Measurements from ENCODE around the gene CACNB2. TPM values are rescaled to one million over a fixed set of nuclear protein-coding genes. Genes with fewer than 3 reads are reported as not detected.

Gene CACNB2
- total RNA-seq, 1 donor from 2014 or later = 13.1 TPM

DNA sequence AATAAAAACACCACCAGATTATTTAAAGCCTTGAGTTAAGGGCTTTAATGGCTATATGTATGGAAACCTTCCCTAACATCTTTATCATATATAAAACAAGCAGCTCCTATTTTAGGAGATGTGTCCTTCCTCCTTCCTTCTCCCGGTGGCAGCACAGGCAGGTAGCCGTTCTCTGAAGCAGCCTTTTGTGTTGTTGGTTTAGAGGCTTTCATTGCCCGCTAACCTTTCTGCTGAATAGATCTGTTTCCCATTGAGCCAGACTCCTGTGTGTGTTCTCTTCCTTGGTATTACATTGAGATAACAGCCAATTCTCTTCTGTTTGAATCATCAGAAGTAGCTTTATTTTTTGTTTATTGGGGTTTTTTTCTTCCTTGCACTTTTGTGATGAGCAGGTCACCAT lies 131.3 kb downstream of the CACNB2 start:
- no peak overlapping the region for H3K4me3 Mint-ChIP-seq
- no peak for DNase-seq (ENCODE audit: low spot score in 2 of 2, unreplicated experiment in 2 of 2)
- H3K27me3 Mint-ChIP-seq (ENCODE audit: low read depth) = no peaks in the 10 kb centered on the region
- no peaks in the 10 kb centered on the region for H3K4me1 Mint-ChIP-seq
- H3K27ac Mint-ChIP-seq = no peak overlapping the region
- no peaks in the 10 kb centered on the region for H3K9me3 Mint-ChIP-seq
- no peak for TF ChIP-seq CTCF (IDR thresholded peaks at IDR 0.05; ENCODE audit: unreplicated experiment)
- no peaks in the 10 kb centered on the region for H3K36me3 Mint-ChIP-seq

- H3K27me3 Mint-ChIP-seq (ENCODE audit: low read depth) = no peaks in the 10 kb centered on the region
- H3K4me3 Mint-ChIP-seq = no peak overlapping the region
- DNase-seq (ENCODE audit: low spot score in 2 of 2, unreplicated experiment in 2 of 2) = no peak
- no peaks in the 10 kb centered on the region for H3K36me3 Mint-ChIP-seq
- TF ChIP-seq CTCF (IDR thresholded peaks at IDR 0.05; ENCODE audit: unreplicated experiment) = no peak
- no peak overlapping the region for H3K27ac Mint-ChIP-seq
- H3K4me1 Mint-ChIP-seq = no peaks in the 10 kb centered on the region
- no peaks in the 10 kb centered on the region for H3K9me3 Mint-ChIP-seq
Measured at GRCh38 chr10:18273039-18273438, 132.8 kb downstream of the CACNB2 start.

DNA sequence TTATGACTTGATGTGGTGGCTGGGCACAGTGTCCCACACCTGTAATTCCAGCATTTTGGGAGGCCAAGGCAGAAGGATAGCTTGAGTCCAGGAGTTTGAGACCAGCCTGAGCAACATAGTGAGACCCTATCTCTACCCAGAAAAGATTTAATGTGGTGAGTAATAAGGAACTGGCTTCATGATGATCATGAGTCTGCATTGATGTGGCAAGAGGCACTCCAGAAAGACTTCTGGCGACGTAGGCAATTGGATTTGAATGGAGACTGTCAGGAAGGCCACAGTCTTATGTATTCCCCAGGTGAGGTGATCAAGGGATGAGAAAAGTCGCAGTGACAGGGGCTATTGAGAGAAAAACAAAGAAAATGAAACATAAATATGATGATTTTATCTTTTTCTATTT lies 138.0 kb downstream of the CACNB2 start:
- no peak for TF ChIP-seq CTCF (IDR thresholded peaks at IDR 0.05; ENCODE audit: unreplicated experiment)
- Mint-ChIP-seq H3K27me3 (ENCODE audit: low read depth) (no peaks in the 10 kb centered on the region), H3K9me3 (no peaks in the 10 kb centered on the region), H3K36me3 (no peaks in the 10 kb centered on the region), H3K4me3 (no peak overlapping the region), H3K27ac (no peak overlapping the region), H3K4me1 (no peaks in the 10 kb centered on the region)
- DNase-seq (ENCODE audit: low spot score in 2 of 2, unreplicated experiment in 2 of 2) = no peak

- no peaks in the 10 kb centered on the region for H3K9me3 Mint-ChIP-seq
- H3K27me3 Mint-ChIP-seq (ENCODE audit: low read depth) = no peaks in the 10 kb centered on the region
- no peak overlapping the region for H3K4me3 Mint-ChIP-seq
- H3K36me3 Mint-ChIP-seq = no peaks in the 10 kb centered on the region
- no peak overlapping the region for H3K27ac Mint-ChIP-seq
- no peaks in the 10 kb centered on the region for H3K4me1 Mint-ChIP-seq
- TF ChIP-seq CTCF (IDR thresholded peaks at IDR 0.05; ENCODE audit: unreplicated experiment) = no peak
- DNase-seq (ENCODE audit: low spot score in 2 of 2, unreplicated experiment in 2 of 2) = no peak
Measured at GRCh38 chr10:18279173-18279572, 138.9 kb downstream of the CACNB2 start.

- H3K36me3 Mint-ChIP-seq = no peaks in the 10 kb centered on the region
- H3K4me1 Mint-ChIP-seq = no peaks in the 10 kb centered on the region
- H3K9me3 Mint-ChIP-seq = no peaks in the 10 kb centered on the region
- DNase-seq (ENCODE audit: low spot score in 2 of 2, unreplicated experiment in 2 of 2) = no peak
- no peak for TF ChIP-seq CTCF (IDR thresholded peaks at IDR 0.05; ENCODE audit: unreplicated experiment)
- no peaks in the 10 kb centered on the region for H3K27me3 Mint-ChIP-seq (ENCODE audit: low read depth)
- no peak overlapping the region for H3K27ac Mint-ChIP-seq
- no peak overlapping the region for H3K4me3 Mint-ChIP-seq
Measured at GRCh38 chr10:18282094-18282493, 141.9 kb downstream of the CACNB2 start.

- Mint-ChIP-seq H3K27ac (no peak overlapping the region), H3K4me3 (no peak overlapping the region), H3K4me1 (peaks cover 6% of the 10 kb centered on the region), H3K9me3 (no peaks in the 10 kb centered on the region), H3K36me3 (no peaks in the 10 kb centered on the region), H3K27me3 (ENCODE audit: low read depth) (no peaks in the 10 kb centered on the region)
- DNase-seq (ENCODE audit: low spot score in 2 of 2, unreplicated experiment in 2 of 2) = no peak
- no peak for TF ChIP-seq CTCF (IDR thresholded peaks at IDR 0.05; ENCODE audit: unreplicated experiment)
Measured at GRCh38 chr10:18290651-18291313, 150.6 kb downstream of the CACNB2 start.

All from mesothelial cell of epicardium (in vitro differentiated cells).